Muscle of leg (tissue), 11 donors: Measurements from ENCODE around the gene TLN1. TPM values are rescaled to one million over a fixed set of nuclear protein-coding genes. Genes with fewer than 3 reads are reported as not detected.

Experiments used
- DNase-seq: peaks from one replicate; pipeline ENCODE4 v3.0.0; 2013
- H3K27ac ChIP-seq: one replicate; pipeline ENCODE4 v1.5.1; 2013; ENCODE audit warnings: mild to moderate bottlenecking, low read length, control low read depth
- H3K27me3 ChIP-seq: one replicate; pipeline ENCODE4 v1.6.1; 2013; ENCODE audit warnings: low read length; ENCODE audit not compliant: control insufficient read depth, insufficient read depth
- H3K36me3 ChIP-seq: one replicate; pipeline ENCODE4 v1.6.1; 2013; ENCODE audit warnings: low read length; ENCODE audit not compliant: control insufficient read depth, insufficient read depth
- H3K4me1 ChIP-seq: one replicate; pipeline ENCODE4 v1.6.1; 2013; ENCODE audit warnings: low read length; ENCODE audit not compliant: control insufficient read depth, insufficient read depth
- H3K4me3 ChIP-seq: one replicate; pipeline ENCODE4 v1.5.1; 2013; ENCODE audit warnings: low read length, control low read depth
- H3K9me3 ChIP-seq: replicated peaks from 2 replicates; pipeline ENCODE4 v1.6.1; 2013; ENCODE audit warnings: low read depth, low read length; ENCODE audit not compliant: control insufficient read depth
- WGBS: methylation state at CpG from one replicate; pipeline ENCODE4 v1.1.5; 2013; ENCODE audit warnings: missing lambda C conversion rate; ENCODE audit not compliant: insufficient coverage; 5-methylcytosine and 5-hydroxymethylcytosine counted together
- polyA plus RNA-seq, 8 donors: library from polyadenylated mRNA; unstranded; fragments of 120-200 nt; gene quantifications; one replicate each; pipeline versions ENCODE4 v1.2.1 to v1.2.3, GENCODE V29; 2013; ENCODE audit warnings: inconsistent platforms in 1 of 8, low replicate concordance in 1 of 8; ENCODE audit not compliant: insufficient read length in 8 of 8, insufficient read depth in 1 of 8
- total RNA-seq: library from RNA; stranded (reverse); fragments of 120-200 nt; gene quantifications from one replicate; pipeline ENCODE4 v1.2.4, GENCODE V29; 2013

Gene TLN1
- total and polyA plus RNA-seq, 9 donors = 78.0 to 133 (median 115) TPM

GRCh38 chr9:35711501-35712428, 20.2 kb downstream of the TLN1 start:
- no peak overlapping the region for H3K4me3 ChIP-seq
- no peak overlapping the region for H3K27ac ChIP-seq
- no peaks in the 10 kb centered on the region for H3K4me1 ChIP-seq
- H3K9me3 ChIP-seq = no peaks in the 10 kb centered on the region
- DNase-seq = no peak
- 91% methylated on average over 15 of the region's 21 CpGs for WGBS
- peaks cover 83% of the 10 kb centered on the region for H3K36me3 ChIP-seq
- H3K27me3 ChIP-seq = no peaks in the 10 kb centered on the region

- no peak for DNase-seq
- no peaks in the 10 kb centered on the region for H3K27me3 ChIP-seq
- WGBS = no CpG with 5 or more reads among the region's 7 CpGs
- no peak overlapping the region for H3K27ac ChIP-seq
- no peaks in the 10 kb centered on the region for H3K4me1 ChIP-seq
- H3K4me3 ChIP-seq = no peak overlapping the region
- H3K9me3 ChIP-seq = no peaks in the 10 kb centered on the region
- H3K36me3 ChIP-seq = peaks cover 85% of the 10 kb centered on the region
Observed at GRCh38 chr9:35710818-35711500, 21.0 kb downstream of the TLN1 start.

- Histone ChIP-seq H3K4me3 (no peak overlapping the region), H3K9me3 (no peaks in the 10 kb centered on the region), H3K27me3 (no peaks in the 10 kb centered on the region), H3K4me1 (no peaks in the 10 kb centered on the region), H3K27ac (no peak overlapping the region), H3K36me3 (peaks cover 90% of the 10 kb centered on the region)
- DNase-seq = no peak
- 96% methylated on average over 4 of the region's 4 CpGs for WGBS
Observed at GRCh38 chr9:35708146-35708545, 23.8 kb downstream of the TLN1 start.

GRCh38 chr9:35706951-35707350, 25.0 kb downstream of the TLN1 start:
- Histone ChIP-seq H3K9me3 (no peaks in the 10 kb centered on the region), H3K4me3 (no peak overlapping the region), H3K36me3 (peaks cover 92% of the 10 kb centered on the region), H3K4me1 (no peaks in the 10 kb centered on the region), H3K27me3 (no peaks in the 10 kb centered on the region), H3K27ac (no peak overlapping the region)
- WGBS = 97% methylated on average over 5 of the region's 10 CpGs
- no peak for DNase-seq

GRCh38 chr9:35705836-35706430, 26.1 kb downstream of the TLN1 start:
- no peak for DNase-seq
- no peak overlapping the region for H3K27ac ChIP-seq

GRCh38 chr9:35705372-35705771, 26.6 kb downstream of the TLN1 start:
- Histone ChIP-seq H3K4me3 (no peak overlapping the region), H3K9me3 (no peaks in the 10 kb centered on the region), H3K36me3 (peaks cover 92% of the 10 kb centered on the region), H3K4me1 (no peaks in the 10 kb centered on the region), H3K27me3 (no peaks in the 10 kb centered on the region), H3K27ac (no peak overlapping the region)
- no peak for DNase-seq
- 92% methylated on average over 8 of the region's 8 CpGs for WGBS

More at GRCh38 chr9:35705836-35706430, 26.1 kb downstream of the TLN1 start:
- H3K4me3 ChIP-seq = no peak overlapping the region
- no peaks in the 10 kb centered on the region for H3K9me3 ChIP-seq
- H3K36me3 ChIP-seq = peaks cover 92% of the 10 kb centered on the region
- H3K27me3 ChIP-seq = no peaks in the 10 kb centered on the region
- H3K4me1 ChIP-seq = no peaks in the 10 kb centered on the region
- 91% methylated on average over 3 of the region's 7 CpGs for WGBS

- H3K9me3 ChIP-seq = no peaks in the 10 kb centered on the region
- 93% methylated on average over 26 of the region's 26 CpGs for WGBS
- no peaks in the 10 kb centered on the region for H3K27me3 ChIP-seq
- DNase-seq = no peak
- no peaks in the 10 kb centered on the region for H3K4me1 ChIP-seq
- H3K27ac ChIP-seq = no peak overlapping the region
- no peak overlapping the region for H3K4me3 ChIP-seq
- peaks cover 98% of the 10 kb centered on the region for H3K36me3 ChIP-seq
Observed at GRCh38 chr9:35703906-35704672, 27.9 kb downstream of the TLN1 start.

- H3K4me1 ChIP-seq = no peaks in the 10 kb centered on the region
- DNase-seq = no peak
- 96% methylated on average over 6 of the region's 7 CpGs for WGBS
- no peaks in the 10 kb centered on the region for H3K9me3 ChIP-seq
- H3K4me3 ChIP-seq = no peak overlapping the region
- no peaks in the 10 kb centered on the region for H3K27me3 ChIP-seq
- H3K27ac ChIP-seq = no peak overlapping the region
- peaks cover 100% of the 10 kb centered on the region for H3K36me3 ChIP-seq
Observed at GRCh38 chr9:35702696-35703095, 29.3 kb downstream of the TLN1 start.

GRCh38 chr9:35700942-35701341, 31.1 kb downstream of the TLN1 start:
- Histone ChIP-seq H3K4me1 (no peaks in the 10 kb centered on the region), H3K27ac (no peak overlapping the region), H3K9me3 (no peaks in the 10 kb centered on the region), H3K36me3 (peaks cover 98% of the 10 kb centered on the region), H3K27me3 (no peaks in the 10 kb centered on the region), H3K4me3 (no peak overlapping the region)
- DNase-seq = no peak
